Activated gamma-delta T cell treated with anti-CD3 and anti-CD28 coated beads, Interleukin-2, amount 50 U/mL, for 16 hours (primary cell): ENCODE results near the gene VPS8.
"Not testable (repeated sequence)": the region's sequence is repeated elsewhere in the genome, so short reads cannot be mapped to it uniquely, and the experiment has no call there.

ENCODE experiments used
- DNase-seq: peaks from one replicate; pipeline ENCODE4 v3.0.0-alpha.2; 2020; ENCODE audit warnings: low read depth

Gene VPS8

DNA sequence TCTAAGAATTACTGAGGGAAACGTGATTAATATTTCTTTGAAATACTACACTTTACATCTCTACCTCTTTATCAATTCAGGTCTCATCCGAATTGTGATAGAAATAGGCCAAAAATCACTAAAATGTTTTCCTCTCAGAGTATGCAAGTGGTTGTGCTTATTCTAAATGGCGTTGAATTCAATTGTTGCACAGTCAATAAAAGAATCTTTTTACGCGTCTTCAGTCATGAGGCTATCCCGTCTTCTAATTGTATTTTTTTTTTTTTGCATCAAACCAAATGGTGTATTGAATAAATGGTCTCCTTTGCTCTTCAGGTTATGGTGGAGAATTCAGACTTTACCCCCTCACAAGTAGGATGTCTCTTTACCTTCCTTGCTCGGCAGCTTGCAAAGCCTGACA, 112.6 kb downstream of the VPS8 start:
- DNase-seq: no peak

DNA sequence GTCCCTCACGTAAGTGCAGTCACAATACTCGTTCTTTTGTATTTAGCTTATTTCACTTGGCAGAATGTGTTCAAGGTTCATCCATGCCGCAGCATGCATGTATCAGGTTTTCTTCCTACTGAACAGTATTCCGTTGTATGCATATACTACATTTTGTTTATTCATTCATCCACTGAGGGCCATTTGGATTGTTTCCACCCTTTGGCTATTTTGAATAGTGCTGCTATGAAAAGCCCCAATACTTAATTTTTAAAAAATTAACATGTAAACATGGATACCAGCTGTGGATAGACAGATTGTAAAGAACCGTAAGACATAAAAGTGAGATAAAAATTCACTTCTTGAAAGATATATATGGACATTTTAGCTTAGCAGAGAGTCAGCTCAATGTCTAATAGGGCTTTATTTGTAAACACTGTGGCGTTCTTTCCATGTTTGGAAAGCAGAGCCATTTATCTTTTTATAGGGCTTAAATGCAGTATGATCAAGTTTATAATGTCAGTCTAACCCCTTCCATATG, 115.9 kb downstream of the VPS8 start:
- DNase-seq: no peak

DNA sequence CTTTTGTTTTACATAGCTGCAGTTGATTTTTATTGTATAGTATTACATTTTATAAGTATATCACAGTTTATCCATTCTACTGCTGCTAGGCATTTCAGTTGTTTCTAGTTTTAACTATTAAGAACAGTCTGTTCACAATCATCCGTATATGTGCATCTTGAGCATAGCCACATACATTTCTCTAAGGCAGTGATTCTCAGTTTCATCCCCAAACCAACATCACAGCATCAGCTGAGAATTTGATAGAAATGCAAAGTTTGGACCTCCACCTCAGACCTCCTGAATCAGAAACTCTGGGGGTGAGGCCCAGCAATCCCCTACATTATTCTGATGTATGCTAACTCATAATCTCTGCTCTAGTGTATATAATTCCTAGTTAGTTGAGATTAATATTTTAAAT, 120.8 kb downstream of the VPS8 start:
- no peak for DNase-seq

DNA sequence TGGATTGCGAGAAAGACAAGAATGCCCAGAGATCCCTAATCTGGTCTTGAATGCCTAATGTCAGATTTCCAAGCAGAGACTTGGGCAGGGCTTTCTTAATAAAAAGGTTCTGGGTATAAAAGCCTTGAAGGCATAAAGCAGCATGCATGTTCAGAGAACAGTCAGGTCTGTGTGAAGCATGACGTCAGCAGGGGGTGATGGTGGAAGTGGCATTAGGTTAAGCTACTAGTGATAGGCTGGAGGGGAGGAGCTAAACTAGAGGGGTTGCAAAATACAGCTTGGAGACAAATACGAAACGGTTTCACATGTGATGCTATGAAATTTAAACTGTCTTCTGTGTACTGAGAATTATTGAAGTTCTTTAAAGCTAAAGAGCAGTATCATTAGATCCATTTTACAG, 125.6 kb downstream of the VPS8 start:
- no peak for DNase-seq

DNA sequence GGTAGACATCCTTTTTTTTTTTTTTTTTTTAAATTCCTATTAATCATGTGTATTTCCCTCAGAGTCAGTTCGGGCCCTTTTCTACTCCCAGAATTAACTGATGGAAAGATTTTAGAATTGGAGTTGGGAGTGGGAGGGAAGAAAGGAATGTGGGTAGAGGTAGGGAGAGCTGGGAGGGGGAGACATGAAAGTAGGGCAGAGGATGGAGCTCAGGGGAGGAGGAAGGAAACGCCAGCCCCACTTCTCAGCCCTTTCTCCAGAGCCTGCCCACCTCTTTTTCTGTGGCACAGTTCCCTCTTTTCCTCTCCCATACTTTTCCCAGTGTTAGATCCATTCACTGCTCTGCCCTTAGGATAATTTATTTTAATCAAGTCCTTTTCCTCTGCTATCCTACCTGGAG, 129.4 kb downstream of the VPS8 start:
- no peak for DNase-seq

DNA sequence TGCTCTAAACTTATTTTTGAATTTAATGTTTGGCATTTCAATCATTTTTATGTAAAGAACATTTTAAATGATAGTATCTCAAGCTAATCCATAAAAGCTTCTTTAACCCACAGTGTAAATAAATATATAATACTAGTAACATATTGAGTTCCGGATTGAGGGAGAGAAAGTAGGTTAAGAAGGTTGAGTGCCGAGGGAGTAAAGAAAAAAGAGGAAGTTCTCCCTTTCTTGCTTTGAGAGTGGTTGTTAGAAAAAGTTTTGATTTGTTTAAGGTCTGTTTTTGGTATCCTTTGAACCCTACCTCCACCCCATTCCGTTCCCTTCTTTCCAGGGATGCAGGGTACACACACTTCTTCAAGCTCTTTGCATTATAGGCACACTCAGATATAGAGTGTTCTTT, 130.8 kb downstream of the VPS8 start:
- DNase-seq: no peak

DNA sequence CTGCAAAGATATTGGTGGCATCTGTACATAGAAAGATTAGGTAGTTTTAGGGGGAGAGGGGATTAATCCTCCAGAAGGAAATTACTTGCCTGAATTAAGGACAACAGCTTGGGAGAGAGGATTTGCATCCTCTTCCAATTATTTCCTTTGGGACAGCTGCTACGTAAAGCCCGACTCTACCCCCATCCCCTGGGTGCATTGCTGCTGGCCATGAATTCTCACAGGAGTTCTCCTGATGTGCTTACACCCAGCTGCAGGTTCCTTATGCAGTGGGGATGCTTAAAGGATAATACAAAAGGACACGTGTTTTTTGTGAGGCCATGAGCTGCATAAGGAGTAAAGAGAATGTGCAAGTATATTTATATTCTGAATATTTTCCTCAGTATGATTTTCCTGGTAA, 132.3 kb downstream of the VPS8 start:
- DNase-seq: no peak

DNA sequence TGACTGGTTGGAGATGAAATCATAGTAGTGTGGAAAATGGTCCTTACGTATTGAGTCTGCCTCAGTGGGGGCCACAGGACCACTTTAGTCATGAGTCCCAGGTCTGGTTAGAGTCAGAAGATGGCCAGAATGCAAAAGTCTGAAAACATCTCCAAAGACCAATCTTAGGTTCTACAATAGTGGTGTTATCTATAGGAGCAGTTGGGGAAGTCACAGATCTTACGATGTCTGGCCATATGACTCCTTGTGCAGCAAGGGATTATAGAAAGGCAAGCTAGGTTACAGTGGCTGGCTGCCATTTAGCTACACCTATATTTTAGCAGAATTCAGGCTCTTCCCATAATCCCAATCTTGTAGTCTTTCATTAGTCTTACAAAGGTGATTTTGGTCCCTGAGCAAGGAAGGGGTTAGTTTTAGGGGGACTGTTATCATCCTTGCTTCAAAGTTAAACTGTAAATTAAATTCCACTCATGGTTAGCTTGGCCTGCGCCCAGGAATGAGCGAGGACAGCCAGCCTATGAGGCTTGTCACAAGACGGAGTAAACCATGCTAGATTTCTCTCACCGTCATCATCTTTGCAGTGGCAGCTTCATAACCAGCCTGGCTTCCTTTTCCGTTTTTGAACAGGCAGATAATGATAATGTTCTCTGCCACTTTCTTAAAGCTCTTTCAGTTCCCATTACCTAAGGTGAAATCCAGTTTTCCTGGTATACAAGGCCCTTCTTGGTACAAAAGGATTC, 134.1 kb downstream of the VPS8 start:
- DNase-seq: no peak

DNA sequence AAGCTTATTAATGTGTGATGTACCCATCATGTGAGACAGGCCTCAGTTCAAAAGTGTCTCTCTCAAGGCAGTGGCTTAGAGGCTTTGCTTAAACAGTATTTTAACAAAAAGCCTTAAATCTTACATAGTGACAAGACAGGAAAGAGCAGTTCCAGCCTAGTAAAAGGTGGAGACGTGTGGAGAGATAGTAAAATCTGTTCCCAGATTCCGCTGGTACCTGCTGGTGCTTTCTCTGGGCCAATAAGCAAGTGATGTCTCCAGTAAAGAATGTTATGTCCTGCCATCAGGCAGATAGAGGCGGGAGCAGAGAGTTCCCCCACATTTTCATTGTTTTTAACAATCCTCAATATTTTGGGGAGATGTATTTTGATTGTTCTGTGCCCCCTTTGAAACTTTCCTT, 135.0 kb downstream of the VPS8 start:
- DNase-seq: no peak

DNA sequence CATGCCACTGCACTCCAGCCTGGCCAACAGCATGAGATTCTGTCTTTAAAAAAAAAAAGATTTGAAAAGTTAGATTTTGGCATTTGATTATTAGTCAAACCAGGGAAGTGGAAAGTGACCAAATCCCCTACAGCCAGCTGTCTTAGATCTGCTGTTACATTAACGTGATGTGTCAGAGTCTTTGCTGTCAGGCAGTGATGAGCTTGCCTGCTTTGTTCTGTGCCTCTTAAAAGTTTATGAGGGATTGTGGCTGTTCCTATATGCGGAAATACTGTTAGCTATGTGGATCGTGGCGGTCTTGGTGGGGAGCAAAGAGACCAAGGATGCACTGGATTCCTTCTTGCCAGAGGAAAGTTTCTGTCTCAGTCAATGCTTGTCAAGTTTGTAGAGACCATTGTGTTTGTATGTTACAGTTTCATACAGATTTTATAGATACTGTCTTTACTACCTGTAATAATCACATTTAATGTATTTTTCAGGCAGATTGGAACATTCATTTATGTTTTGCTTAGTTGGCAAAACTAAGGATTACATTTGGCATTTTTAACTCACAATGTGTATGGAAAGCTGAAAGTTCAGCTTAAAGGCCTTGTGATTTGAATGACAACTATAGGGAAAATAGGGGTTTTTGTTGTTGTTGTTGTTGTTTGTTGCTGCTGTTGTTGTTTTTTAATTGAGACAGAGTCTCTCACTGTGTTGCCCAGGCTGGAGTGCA, 137.4 kb downstream of the VPS8 start:
- DNase-seq: no peak

DNA sequence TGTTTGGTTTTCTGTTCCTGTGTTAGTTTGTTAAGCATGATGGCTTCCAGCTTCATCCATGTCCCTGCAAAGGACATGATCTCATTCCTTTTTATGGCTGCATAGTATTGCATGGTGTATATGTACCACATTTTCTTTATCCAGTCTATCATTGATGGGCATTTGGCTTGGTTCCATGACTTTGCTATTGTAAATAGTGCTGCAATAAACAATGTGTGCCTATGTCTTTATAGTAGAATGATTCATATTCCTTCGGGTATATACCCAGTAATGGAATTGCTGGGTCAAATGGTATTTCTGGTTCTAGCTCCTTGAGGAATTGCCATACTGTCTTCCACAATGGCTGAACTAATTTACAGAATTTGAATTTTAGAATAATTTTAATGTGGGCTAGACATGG, 138.8 kb downstream of the VPS8 start:
- not testable (repeated sequence) for DNase-seq

DNA sequence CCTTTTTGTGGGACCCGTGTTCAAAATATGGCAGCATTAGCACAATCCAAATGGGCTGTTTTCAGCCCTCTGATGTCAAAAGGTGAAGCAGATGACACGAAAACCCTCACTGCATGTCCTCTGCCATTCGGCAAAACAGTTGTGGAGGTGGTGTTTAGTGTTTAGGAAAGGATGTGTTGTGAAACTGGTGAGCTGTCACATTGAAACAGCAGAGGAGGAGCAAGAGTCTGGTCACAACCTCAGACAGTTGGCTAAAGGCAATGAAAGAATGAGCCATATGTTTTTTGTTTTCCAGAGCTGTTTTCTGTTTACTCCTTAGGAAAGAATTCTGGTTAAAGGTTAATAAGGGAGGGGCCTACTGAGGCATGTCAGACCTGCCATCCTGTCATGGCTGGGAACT, 140.7 kb downstream of the VPS8 start:
- no peak for DNase-seq

DNA sequence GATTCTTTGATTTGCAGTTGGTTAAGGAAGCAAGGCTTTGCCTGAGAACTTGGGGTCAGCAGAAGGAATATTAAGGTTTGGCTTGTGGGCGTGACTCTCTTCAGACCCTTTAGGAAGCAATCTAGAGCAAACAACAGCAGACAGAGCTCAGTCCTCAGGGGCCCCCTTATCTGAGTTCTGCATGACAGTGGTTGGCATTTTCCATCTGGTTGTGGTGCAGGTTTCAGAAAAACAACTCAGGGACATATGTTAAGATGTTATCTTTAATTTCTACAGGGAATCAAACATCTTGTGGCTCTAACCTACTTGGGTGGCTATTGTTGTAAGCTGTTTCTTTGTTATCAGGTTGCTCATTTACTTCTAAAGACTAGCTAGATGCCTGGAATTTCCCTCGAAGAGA, 141.4 kb downstream of the VPS8 start:
- no peak for DNase-seq

DNA sequence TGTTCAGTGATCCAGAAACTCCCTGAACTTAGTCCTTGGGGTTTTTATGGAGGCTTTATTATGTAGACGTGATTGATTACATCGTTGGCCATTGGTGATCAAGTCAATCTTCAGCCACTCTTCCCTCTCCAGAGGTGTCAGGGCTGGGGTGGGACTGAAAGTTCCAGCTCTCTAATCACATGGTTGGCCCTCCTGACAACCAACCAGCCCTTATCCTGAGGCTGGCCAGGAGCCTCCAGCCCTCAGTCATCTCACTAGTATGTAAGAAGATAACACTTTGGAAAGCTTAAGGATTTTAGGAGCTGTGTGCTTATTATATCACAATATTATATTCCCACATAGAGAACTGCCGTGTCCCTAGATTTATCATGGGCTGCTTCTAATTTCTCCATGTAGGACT, 142.3 kb downstream of the VPS8 start:
- no peak for DNase-seq

DNA sequence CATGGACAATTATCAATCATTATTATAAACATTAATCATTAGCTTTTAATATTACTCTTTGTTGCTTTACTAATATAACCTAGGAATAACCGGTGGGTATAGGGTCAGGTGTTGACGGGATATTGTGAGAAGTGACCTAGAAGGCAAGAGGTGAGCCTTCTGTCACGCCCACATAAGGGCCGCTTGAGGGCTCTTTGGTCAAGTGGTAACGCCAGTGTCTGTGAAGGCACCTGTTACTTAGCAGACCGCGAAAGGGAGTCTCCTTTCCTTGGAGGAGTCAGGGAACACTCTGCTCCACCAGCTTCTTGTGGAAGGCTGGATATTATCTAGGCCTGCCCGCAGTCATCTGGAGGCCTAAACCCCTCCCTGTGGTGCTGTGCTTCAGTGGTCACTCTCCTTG, 142.9 kb downstream of the VPS8 start:
- DNase-seq: not testable (repeated sequence)

DNA sequence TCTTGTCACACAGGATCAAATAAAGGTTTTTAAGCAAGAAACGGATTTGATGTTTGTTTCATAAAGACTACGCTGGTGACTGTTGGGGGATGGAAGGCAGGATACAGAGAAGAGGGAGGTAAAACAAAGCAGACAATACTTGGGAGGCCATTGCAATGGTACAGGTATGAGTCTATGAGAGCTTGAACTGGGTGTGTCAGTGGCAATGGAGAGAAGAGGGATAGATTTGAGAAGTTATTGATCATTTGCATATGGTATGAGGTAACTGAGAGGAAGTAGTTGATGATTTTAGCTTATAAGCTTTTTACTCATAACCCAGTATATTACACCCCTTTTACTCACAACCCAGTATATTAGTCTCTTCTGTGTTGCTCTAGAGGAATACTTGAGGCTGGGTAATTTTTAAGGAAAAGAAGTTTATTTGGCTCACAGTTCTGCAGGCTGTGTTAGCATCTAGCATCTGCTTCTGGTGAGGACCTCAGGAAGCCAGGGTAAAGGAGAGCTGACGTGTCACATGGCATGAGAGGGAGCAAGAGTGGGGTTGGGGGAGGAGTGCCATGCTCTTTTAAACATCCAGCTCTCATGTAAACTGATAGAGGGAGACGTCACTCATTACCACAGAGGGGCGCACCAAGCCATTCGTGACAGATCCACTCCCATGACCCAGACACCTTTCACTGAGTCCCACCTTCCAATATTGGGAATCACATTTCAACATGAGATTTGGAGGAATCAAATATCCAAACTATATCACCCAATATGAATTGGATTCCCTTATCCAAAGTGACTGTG, 153.9 kb downstream of the VPS8 start:
- no peak for DNase-seq

DNA sequence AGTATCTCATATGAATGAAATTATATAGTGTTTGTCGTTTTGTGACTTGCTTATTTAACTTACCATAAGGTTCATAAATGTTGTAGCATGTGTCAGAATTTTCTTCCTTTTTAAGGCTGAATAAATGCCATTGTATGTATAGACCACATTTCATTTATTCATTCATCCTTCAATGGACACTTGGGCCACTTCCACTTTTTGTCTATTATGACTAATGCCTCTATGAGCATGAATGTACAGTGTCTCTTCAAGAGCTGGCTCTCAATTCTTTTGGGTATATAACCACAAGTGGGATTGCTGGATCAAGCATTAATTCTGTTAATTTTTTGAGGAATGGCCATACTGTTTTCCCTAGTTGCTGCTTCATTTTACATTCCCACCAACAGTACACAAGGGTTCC, 156.1 kb downstream of the VPS8 start:
- DNase-seq: no peak

DNA sequence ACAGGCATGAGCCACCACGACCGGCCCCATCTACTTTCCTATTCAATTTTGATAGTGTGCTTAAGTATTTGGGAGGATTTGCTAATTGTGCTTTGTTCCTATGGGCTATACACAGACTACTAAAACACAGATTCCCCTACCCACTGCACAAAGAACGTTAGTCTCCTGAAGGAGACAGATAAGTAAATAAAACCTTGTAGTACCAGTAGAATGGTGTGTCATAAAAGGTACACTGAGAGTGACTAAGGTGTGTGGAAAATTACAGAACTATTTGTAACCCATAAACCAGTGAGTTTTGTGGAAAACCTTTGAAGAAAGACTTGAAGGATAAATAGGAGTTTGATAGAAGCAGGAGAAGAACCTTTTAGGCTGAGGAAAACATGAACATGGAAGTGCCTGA, 158.2 kb downstream of the VPS8 start:
- no peak for DNase-seq

DNA sequence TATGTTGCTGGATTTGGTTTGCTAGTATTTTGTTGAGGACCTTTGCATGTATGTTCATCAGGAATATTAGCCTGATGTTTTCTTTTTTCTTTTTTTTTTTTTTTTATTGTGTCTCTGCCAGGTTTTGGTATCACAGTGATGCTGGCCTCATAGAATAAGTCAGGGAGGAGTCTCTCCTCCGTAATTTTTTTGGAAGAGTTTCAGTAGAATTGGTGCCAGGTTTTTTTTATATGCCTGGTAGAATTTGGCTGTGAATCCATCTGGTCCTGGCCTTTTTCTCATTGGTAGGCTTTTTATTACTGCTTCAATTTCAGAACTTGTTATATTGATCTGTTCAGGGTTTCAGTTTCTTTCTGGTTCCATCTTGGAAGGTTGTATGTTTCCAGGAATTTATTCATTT, 165.8 kb downstream of the VPS8 start:
- DNase-seq: no peak

DNA sequence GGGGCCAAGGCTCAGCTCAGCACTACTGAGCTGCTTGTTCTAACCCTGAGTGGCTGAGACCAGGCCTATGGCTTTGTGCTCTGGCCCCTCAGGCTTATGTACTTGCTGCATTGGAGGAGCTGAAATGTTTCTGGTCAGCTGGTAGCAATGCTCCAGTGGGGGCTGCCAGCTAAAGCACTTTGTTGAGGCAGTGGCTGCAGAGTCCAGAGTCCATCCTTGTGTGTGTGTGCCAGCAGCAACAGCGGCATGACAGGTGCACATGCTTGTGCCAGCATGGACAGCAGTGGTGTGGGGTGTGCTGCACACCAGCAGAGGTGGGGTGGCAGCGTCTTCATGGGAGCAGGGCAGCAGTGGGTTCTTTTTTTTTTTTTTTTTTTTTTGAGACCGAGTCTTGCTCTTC, 169.1 kb downstream of the VPS8 start:
- DNase-seq: no peak

DNA sequence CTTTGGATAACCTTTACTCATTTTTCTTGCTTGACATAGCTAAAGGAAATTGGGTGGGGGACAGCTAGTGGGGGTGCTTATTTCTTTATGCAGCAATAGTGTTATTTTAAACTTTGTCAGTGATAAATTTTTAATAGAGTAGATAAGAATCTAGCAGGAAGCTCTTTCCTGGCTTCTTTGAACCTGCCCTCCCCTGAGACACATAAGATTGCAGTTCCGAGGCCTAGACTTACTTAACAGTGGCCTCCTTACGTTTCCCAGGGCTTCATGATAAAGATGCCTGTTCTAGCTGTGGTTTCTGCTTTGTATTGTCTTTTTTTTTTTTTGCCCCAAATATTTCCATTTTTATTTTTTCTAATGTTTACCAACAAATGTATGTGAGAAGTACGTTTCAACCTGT, 170.1 kb downstream of the VPS8 start:
- DNase-seq: no peak

DNA sequence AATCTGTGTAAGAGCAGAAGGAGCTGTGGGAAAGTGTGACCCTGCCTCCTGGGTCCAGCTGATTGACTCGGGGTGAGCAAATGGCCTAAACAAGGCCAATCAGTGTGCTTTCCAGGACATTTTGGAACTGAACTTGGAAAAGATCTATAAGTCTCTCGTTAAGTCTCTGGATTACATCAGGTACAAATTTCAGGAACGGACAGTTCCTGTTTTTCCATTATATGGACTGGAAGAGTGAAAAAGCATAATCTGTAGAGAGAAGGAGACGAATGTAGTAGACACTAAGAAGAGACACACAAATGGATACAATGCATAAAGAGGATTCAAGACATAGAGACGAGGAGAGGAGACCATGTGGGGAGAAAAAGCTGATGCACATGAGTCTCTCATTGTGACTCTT, 173.6 kb downstream of the VPS8 start:
- DNase-seq: no peak

DNA sequence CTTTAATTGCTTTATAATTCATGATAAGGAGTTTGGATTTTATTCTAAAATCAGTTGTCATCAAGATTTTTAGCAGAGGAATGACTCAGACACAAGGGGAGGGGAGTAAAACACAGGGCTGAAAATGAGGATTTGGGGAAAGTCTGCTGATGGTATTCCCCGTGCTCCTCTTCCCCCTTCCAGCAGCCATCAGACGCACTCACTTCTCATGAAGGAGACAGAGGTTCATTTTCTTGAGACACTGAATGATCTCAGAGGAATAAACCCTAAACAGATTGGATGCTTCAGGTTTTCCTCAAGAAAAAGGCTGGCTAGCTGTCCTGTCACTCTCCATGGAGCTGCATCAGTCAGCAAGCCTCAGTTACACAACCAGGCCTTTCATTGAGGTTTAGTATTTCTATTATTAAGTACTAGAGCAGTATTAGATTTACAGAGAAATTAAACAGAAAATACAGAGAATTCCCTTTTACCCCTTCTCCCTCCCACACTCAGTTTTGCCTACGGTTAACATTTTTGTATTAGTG, 174.5 kb downstream of the VPS8 start:
- no peak for DNase-seq
